ENCODE results near the gene CREB5. TPM values are rescaled to one million over a fixed set of nuclear protein-coding genes. Genes with fewer than 3 reads are reported as not detected.

CREB5 gene
- total RNA-seq, 1 experiment from 2014 or later = 0.49 TPM

GRCh38 chr7:28390426-28390825 is 21.9 kb upstream of the CREB5 start:
- no peak for DNase-seq (ENCODE audit: low read depth, low spot score)
- no peak overlapping the region for H3K27ac ChIP-seq (ENCODE audit: low read depth, low read length)
- no peak overlapping the region for H3K9ac ChIP-seq (ENCODE audit: low read length)
- no peaks in the 10 kb centered on the region for H4K20me1 ChIP-seq (ENCODE audit: insufficient read depth)
- BruUV-seq (replicated peaks) = no TSS peak
- intact Hi-C loops (cut with micrococcal nuclease) = no loop called here
- ATAC-seq = no peak
- ChIA-PET POLR2A (no interaction called here), RAD21 (ENCODE audit: low non-redundant PET in 1 of 2, low total read pairs in 2 of 2, uncharacterized antibody in 2 of 2, unreplicated experiment in 2 of 2) (no interaction called here), CTCF (interaction anchor here (1.3 kb wide), 1 partner anchor 18 kb away, joined by 3 read pairs; no protein-coding TSS in a partner anchor)
- H3K4me2 ChIP-seq (ENCODE audit: low read length) = peak overlapping the region; percentile 49; the same call in 1 of the 2 replicates
- H2AFZ ChIP-seq (ENCODE audit: low read depth, low read length, poor library complexity, severe bottlenecking) = no peak overlapping the region
- TF ChIP-seq SIN3A (IDR thresholded peaks at IDR 0.05; ENCODE audit: low read depth) (no peak), POLR2AphosphoS5 (IDR thresholded peaks at IDR 0.05; ENCODE audit: low read depth, low read length) (no peak), YY1 (IDR thresholded peaks at IDR 0.05; ENCODE audit: extremely low read depth, insufficient replicate concordance, low read depth, low read length) (no peak), ELF1 (IDR thresholded peaks at IDR 0.05; ENCODE audit: borderline replicate concordance, low read depth) (no peak), ZNF274 (IDR thresholded peaks at IDR 0.05; ENCODE audit: low read depth, low read length) (no peak), EZH2phosphoT487 (IDR thresholded peaks at IDR 0.05; ENCODE audit: borderline replicate concordance) (no peak), RAD21 (IDR thresholded peaks at IDR 0.05; ENCODE audit: low read depth) (no peak), ZFX (IDR thresholded peaks at IDR 0.05) (no peak), MAX (IDR thresholded peaks at IDR 0.05) (no peak), SRF (IDR thresholded peaks at IDR 0.05; ENCODE audit: low read depth) (no peak), REST (IDR thresholded peaks at IDR 0.05; ENCODE audit: low read depth) (no peak)
- H3K4me3 ChIP-seq (replicated peaks in 1 of 2; ENCODE audit: low read depth in 1 of 2, low read length in 2 of 2) = no peak overlapping the region
- no peaks in the 10 kb centered on the region for H3K79me2 ChIP-seq (ENCODE audit: insufficient read depth, low read length)
- 0 out of 2 replicates have a peak, but pooled peaks cover 5% of the 10 kb centered on the region for H3K27me3 ChIP-seq (ENCODE audit: insufficient read depth, low read length)
- H3K4me1 ChIP-seq (ENCODE audit: control insufficient read depth in 1 of 2, insufficient read depth in 2 of 2, low read length in 2 of 2) = no peaks in the 10 kb centered on the region
- no peaks in the 10 kb centered on the region for H3K9me2 ChIP-seq (ENCODE audit: insufficient read depth)
- H3K9me3 ChIP-seq (ENCODE audit: control insufficient read depth in 1 of 2, insufficient read depth in 1 of 2, low read depth in 1 of 2, low read length in 2 of 2) = no peaks in the 10 kb centered on the region
- H3K36me3 ChIP-seq (ENCODE audit: control insufficient read depth in 1 of 2, insufficient read depth in 2 of 2, low read length in 2 of 2) = no peaks in the 10 kb centered on the region
